OCI-LY7 (cell line): ENCODE measurements around the gene TMEM8B.

Source experiments
- EZH2phosphoT487 ChIP-seq: fragments of 200-600 bp; sonication (generic); IDR thresholded peaks from 2 replicates; pipeline ENCODE4 v1.6.1; 2018; ENCODE audit warnings: low read depth, borderline replicate concordance, mild to moderate bottlenecking, mixed run types, antibody characterized with exemption, low read length, moderate library complexity, mixed read lengths
- TF ChIP-seq, protein P1 (sequence below): fragments of 200-600 bp; sonication (generic); conservative IDR thresholded peaks from 2 replicates; pipeline ENCODE4 v1.5.1; 2014; ENCODE audit warnings: mild to moderate bottlenecking, antibody characterized with exemption, low read length, moderate library complexity, mixed read lengths

GRCh38 chr9:35791297-35791921 lies 37.6 kb upstream of the TMEM8B start, which contains the start of gene NPR2:
- TF ChIP-seq, protein P1, sequence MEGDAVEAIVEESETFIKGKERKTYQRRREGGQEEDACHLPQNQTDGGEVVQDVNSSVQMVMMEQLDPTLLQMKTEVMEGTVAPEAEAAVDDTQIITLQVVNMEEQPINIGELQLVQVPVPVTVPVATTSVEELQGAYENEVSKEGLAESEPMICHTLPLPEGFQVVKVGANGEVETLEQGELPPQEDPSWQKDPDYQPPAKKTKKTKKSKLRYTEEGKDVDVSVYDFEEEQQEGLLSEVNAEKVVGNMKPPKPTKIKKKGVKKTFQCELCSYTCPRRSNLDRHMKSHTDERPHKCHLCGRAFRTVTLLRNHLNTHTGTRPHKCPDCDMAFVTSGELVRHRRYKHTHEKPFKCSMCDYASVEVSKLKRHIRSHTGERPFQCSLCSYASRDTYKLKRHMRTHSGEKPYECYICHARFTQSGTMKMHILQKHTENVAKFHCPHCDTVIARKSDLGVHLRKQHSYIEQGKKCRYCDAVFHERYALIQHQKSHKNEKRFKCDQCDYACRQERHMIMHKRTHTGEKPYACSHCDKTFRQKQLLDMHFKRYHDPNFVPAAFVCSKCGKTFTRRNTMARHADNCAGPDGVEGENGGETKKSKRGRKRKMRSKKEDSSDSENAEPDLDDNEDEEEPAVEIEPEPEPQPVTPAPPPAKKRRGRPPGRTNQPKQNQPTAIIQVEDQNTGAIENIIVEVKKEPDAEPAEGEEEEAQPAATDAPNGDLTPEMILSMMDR: no peak
- TF ChIP-seq EZH2phosphoT487: no peak
